HG03457 (cell line): ENCODE measurements around the gene TMEM236.
"Not testable (repeated sequence)": the region's sequence is repeated elsewhere in the genome, so short reads cannot be mapped to it uniquely, and the experiment has no call there.

ENCODE experiments used
- ATAC-seq: cut with Tn5 transposase; IDR thresholded peaks from one replicate; pipeline ENCODE4 v1.9.1; 2021; ENCODE audit warnings: moderate number of reproducible peaks; ENCODE audit not compliant: unreplicated experiment

TMEM236 gene, protein sequence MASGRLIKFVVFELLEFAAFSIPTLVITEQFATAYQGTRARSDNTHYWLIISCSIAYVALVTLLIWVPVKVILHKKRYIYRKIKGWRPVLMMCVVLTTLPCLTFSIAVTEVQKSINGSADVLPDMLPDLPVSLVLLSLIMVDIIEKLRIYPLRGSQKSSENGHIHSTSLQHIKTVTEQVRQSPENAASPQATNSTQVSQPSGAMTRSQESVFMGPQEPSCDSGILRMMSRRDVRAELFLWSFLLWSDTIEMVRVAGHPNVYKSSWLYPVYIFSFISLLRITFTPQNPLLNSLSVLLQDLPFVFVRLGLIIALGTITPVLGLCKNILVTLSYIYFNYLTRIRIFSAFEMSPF

DNA sequence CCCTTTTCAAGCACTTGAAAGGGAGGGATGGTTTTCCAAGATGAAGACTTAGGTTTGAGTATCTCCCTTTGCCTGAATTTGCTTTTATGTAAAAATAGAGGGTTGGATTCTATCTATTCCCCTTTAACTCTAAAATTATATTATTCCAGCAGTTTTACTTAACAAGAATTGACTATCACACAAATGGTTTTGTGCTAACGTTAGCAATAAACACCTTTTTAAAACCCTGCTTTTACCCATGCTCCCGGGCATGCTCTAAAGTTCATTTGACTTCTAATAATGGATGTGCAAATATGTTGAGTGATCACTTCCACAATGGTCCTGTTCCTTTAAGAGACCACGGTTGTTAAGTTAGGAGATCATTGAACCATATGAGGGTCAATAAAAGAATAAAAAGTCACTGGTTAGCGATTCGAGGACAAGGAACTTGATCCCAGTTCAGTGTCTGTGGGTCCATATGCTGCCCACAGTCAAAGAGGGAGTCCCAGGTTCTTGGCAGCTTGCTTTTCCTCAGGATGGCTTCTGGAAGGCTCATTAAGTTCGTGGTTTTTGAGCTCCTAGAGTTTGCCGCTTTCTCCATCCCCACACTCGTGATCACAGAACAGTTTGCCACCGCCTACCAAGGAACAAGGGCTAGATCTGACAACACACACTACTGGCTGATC is at the start of gene TMEM236:
TMEM236 (plus strand) TSS at position 421 of the 665 bp plus-strand sequence; CDS start at position 516, 95 bp downstream.
- no peak for ATAC-seq

GRCh38 chr10:17703706-17704105 is 48.3 kb upstream of the TMEM236 start:
- ATAC-seq, result no peak

DNA sequence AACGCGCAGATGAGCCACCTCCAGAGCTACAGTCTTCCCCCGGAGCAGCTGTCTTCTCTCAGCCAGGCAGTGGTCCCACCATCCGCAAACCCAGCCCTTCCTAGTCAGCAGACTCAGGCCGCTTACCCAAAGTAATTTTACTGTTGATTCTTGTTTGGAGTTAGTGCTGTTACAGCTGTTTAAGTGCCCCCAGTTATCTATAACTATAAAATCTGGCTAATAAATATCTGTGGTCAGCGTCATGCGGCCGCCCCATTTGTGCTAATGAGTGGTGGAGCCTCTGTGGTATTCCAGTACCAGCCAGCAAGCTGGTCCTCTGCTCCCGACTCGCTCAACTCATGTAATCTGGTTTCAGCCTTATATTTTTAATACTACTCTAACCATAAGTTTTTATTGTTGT is 43.2 kb upstream of the TMEM236 start:
- ATAC-seq, result no peak

DNA sequence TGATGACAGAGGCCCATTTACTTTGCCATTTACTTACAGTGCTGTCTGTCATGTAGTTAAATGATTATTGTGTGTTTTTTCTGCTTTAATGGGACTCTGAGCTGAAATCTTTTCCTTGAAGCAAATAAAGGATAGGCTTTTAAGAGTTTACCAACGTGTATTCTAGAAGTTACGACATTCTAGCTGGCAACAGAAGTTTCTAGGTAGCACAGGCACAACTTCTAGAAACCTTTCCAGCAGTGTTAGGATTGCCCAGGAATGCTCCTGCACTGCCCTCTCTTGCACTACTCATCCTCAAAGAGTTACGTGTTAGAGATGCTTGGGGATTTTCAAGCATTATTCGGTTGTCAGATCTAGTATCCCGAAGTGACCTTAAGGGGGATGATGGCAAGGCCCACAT is 42.5 kb upstream of the TMEM236 start:
- no peak for ATAC-seq

- ATAC-seq, result no peak
These were observed 41.8 kb upstream of the TMEM236 start for GRCh38 chr10:17710181-17710580.

GRCh38 chr10:17712053-17712452 is 39.9 kb upstream of the TMEM236 start:
- no peak for ATAC-seq

GRCh38 chr10:17712717-17713471 is 39.1 kb upstream of the TMEM236 start:
- ATAC-seq, result no peak

DNA sequence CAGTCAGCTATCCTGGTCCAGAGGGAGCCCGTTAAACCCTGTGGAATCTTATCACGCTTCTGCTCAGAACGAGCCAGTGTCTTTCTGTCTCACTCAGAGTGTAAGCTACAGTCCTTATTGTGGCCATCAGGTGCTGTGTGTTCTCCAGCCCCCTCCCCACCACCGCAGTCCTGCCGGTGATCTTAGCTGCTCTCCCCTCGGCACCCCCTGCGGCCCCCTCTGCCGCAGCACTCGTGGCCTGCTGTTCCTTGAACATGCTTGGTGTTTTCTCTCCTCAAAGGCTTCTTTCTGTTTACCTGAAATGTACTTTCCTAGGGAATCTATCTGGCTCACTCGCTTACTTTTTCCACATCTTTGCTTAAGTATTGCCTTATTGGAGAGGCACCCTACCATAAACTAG is 38.2 kb upstream of the TMEM236 start:
- ATAC-seq, result no peak

- no peak for ATAC-seq
These were observed 35.8 kb upstream of the TMEM236 start for GRCh38 chr10:17716161-17716560.

GRCh38 chr10:17722317-17723014 is 29.5 kb upstream of the TMEM236 start:
- ATAC-seq, result not testable (repeated sequence)

DNA sequence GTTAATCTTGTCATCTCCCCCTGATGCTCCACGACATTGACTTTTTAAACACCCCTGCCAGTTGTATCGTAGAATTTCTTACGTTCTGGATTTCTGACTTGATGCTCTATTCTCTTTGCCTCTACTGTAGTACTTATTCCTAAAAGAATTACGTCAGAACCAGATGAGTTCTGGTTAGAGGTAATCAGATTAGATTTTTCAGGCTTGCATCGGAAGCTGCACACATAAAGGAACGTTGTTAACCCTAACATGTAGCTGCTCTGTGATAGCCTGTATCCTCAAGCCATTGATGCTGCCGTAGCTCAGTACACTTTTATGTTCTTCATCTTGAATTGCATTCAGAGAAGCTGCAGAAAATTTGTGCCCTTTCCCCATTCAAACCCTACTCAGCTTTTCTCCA is 26.3 kb upstream of the TMEM236 start:
- no peak for ATAC-seq

DNA sequence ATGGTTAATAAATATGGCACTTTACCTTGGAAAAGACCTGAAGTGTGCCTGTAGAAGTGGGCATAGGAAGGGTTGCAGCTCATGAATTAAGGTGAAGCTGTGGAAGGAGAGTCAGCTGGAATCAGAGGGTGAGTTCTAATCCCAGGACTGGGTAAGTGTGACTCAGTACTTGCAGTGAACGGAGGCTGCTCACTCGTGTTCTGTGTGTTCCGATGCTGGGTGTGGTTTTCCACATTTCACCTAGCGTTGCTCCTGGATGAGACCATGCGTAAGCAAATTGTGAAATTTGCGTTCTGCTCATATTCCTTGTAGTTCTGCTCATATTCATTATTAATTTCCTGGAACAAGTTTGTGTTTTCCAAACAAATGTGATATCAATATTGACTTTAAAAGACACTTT is 22.4 kb upstream of the TMEM236 start:
- ATAC-seq, result no peak

DNA sequence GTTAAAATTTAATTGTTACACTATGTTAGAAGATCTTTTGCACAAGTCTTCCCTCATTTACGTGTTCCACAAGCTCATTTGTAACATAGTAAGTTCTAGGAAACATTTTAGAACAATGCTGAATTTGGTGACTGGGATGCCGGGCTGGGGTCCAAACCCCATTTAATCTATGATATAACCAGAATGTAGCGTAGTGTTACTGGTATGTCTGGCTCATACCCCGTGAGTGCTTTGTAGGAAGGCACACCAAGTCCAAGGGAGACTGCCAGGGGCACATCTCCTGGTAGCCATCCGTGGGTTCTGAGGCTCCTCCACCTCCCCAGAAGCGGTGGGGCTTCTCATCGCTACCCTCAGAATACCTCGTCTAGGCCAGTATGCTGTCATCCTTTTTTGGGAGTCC is 21.3 kb upstream of the TMEM236 start:
- no peak for ATAC-seq

DNA sequence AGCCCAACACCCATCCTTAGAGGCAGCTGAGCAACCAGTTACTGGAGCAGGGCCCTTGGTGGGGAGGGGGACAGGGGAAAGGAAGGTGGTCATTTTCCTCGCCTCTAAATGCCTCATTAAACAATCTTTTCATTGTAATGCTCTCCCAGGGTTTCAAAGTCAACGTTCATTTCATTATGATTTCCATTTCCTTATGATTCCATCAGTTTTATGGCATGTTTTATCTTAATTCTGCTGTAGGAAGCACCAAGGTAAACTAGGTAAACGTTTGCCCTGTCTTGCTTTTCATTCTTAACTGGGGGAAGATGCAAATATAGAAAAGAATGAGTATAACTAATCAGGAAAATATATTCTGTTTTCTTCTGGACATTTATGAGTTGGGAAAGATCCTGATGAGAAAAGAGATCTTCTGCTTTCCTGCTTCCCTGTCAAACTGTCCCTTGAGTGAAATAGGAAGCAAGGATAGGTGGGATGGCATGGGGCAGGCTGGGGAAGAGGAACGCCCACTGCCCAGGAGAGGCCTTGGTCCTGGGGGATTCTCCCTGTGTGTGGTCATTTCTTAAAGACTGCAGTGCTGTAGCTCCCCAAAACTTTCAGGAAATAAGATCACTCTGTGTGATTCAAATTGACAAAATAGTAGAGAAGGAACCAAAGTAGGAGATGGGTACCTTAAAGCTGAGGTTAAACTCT is 20.5 kb upstream of the TMEM236 start:
- no peak for ATAC-seq

GRCh38 chr10:17733620-17734019 is 18.4 kb upstream of the TMEM236 start:
- no peak for ATAC-seq

DNA sequence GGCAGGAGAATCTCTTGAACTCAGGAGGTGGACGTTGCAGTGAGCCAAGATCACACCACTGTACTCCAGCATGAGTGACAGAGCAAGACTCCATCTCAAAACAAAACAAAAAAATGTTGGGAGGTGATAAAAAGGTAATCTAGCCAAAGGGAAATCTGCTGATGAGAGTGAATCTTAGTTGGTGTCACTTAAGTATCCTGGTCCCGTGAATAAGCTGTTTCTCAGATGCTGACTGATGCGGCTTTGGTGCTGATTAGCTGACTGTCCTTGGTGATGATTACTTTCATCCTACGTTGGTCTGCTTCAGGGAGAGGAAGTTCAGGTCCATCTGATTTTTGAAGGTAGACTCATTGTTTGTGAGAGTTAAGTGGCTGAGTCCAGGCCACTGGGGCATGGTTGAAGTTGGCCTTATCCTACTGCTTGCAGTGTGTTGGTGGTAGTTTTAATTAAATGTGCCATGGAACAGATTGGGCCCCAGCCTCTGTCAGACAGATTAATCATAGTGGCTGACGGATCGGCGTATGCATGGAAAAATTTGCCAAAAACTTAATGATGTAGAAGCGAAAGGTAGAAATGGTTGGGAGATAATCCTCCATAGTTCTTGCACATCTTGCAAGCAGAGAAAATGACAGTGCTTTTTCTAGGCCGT is 17.4 kb upstream of the TMEM236 start:
- no peak for ATAC-seq

- ATAC-seq, result no peak
These were observed 16.6 kb upstream of the TMEM236 start for GRCh38 chr10:17735166-17735941.

DNA sequence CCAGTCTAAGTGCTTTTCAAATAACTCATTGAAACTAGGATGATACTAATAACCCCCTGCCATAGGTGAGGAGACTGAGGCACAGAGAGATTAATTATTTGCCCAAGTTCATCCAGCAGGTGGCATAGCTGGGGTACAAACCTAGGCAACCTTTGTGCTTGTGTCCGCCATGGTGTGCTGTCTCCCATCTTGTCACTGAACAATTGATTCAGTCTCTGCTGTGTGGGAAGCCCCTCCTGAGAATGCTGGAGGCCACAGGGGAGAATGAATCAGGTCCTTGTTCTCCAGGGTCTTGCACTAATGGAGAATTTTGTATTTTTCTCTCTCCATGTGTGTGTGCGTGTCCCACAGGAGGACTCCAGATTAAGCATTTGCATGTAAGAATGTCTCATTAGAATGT is 15.8 kb upstream of the TMEM236 start:
- ATAC-seq, result no peak
